HepG2 (cell line): Measurements from ENCODE around the gene BUD23. TPM values are rescaled to one million over a fixed set of nuclear protein-coding genes. Genes with fewer than 3 reads are reported as not detected.

Source experiments
- ATF6 ChIP-seq: sonication (generic); formaldehyde crosslinking; conservative IDR thresholded peaks from 2 replicates; pipeline ENCODE4 v1.4.0; 2020; ENCODE audit warnings: missing genetic modification reagents
- MED13 ChIP-seq: sonication (generic); formaldehyde crosslinking; IDR thresholded peaks from 2 replicates; pipeline ENCODE4 v1.5.0; 2020; ENCODE audit warnings: missing genetic modification reagents
- NFAT5 ChIP-seq: sonication (generic); formaldehyde crosslinking; IDR thresholded peaks from 2 replicates; pipeline ENCODE4 v1.4.0; 2020; ENCODE audit warnings: missing genetic modification reagents
- PRDM15 ChIP-seq: sonication (generic); formaldehyde crosslinking; IDR thresholded peaks from 2 replicates; pipeline ENCODE4 v1.4.0; 2020; ENCODE audit warnings: missing genetic modification reagents
- RBFOX2 ChIP-seq: fragments of 200-400 bp; formaldehyde crosslinking; IDR thresholded peaks from 2 replicates; pipeline ENCODE4 v1.6.1; 2017; ENCODE audit warnings: low read depth, mild to moderate bottlenecking, low read length
- ZFP37 ChIP-seq: sonication (generic); formaldehyde crosslinking; IDR thresholded peaks from 2 replicates; pipeline ENCODE4 v1.4.0; 2020; ENCODE audit warnings: missing genetic modification reagents, borderline replicate concordance
- ZNF138 ChIP-seq: sonication (generic); formaldehyde crosslinking; IDR thresholded peaks from 2 replicates; pipeline ENCODE4 v1.5.0; 2020; ENCODE audit warnings: mild to moderate bottlenecking, low read depth, missing genetic modification reagents
- ZNF30 ChIP-seq: sonication (generic); formaldehyde crosslinking; IDR thresholded peaks from 2 replicates; pipeline ENCODE4 v1.5.0; 2020; ENCODE audit warnings: mild to moderate bottlenecking, missing genetic modification reagents
- ZNF33B ChIP-seq: sonication (generic); formaldehyde crosslinking; IDR thresholded peaks from 2 replicates; pipeline ENCODE4 v1.5.1; 2020; ENCODE audit warnings: mild to moderate bottlenecking, missing genetic modification reagents
- ZNF503 ChIP-seq: sonication (generic); formaldehyde crosslinking; IDR thresholded peaks from 2 replicates; pipeline ENCODE4 v1.4.0; 2020; ENCODE audit warnings: missing genetic modification reagents
- ZNF598 ChIP-seq: sonication (generic); formaldehyde crosslinking; IDR thresholded peaks from 2 replicates; pipeline ENCODE4 v1.5.1; 2020; ENCODE audit warnings: mild to moderate bottlenecking, missing genetic modification reagents, borderline replicate concordance
- ZNF775 ChIP-seq: sonication (generic); formaldehyde crosslinking; IDR thresholded peaks from 2 replicates; pipeline ENCODE4 v1.4.0; 2020; ENCODE audit warnings: missing genetic modification reagents, mild to moderate bottlenecking, moderate library complexity, borderline replicate concordance
- ZNF782 ChIP-seq: sonication (generic); formaldehyde crosslinking; IDR thresholded peaks from 2 replicates; pipeline ENCODE4 v1.4.0; 2020; ENCODE audit warnings: missing genetic modification reagents, mild to moderate bottlenecking, borderline replicate concordance
- polyA plus RNA-seq, 8 experiments: library from polyadenylated mRNA; depleted of rRNA in 3 of 8; stranded (reverse) in 7 of 8; unstranded in 1 of 8; fragments of >200 nt; fragmentation: Illumina TruSeq in 4 of 8; extraction: Trizol in 4 of 8; gene quantifications; 2 replicates each; pipeline versions ENCODE4 v1.2.1 to v1.2.3, GENCODE V29; 2011 to 2016; ENCODE audit warnings: low read depth in 4 of 8, missing spikeins in 1 of 8, mixed read lengths in 1 of 8; ENCODE audit not compliant: insufficient read depth in 1 of 8
- total RNA-seq, 5 experiments: library from RNA; depleted of rRNA; stranded (reverse); fragments of >200 nt; fragmentation: Illumina TruSeq; extraction: Trizol; gene quantifications; 2 replicates each; pipeline ENCODE4 v1.2.3, GENCODE V29; 2016; ENCODE audit warnings: low read depth in 1 of 5

BUD23 gene
- total and polyA plus RNA-seq, 2 of the 13 experiments (the other 11 are each of a cell fraction or from before 2014, with no cell fraction given), result 47.5 to 54.5 TPM

GRCh38 chr7:73647725-73648592 lies 35.4 kb upstream of the BUD23 start (continued):
- TF ChIP-seq NFAT5 (CRISPR knock-in tag), result no peak
- no peak for TF ChIP-seq ZNF598 (CRISPR knock-in tag)
- TF ChIP-seq MED13 (CRISPR knock-in tag), result peak; percentile 61; the same call in 1 of the 2 replicates
- no peak for TF ChIP-seq ZNF138
- 0 out of 2 replicates have a peak, but pooled peaks have one; percentile 63 for TF ChIP-seq ZFP37 (CRISPR knock-in tag)
- TF ChIP-seq ATF6 (CRISPR knock-in tag), result no peak
- no peak for TF ChIP-seq ZNF30
- no peak for TF ChIP-seq ZNF33B (CRISPR knock-in tag)
- peak; percentile 30; the same call in 1 of the 2 replicates for TF ChIP-seq ZNF775 (CRISPR knock-in tag)
- peak; percentile 80 for TF ChIP-seq PRDM15 (CRISPR knock-in tag)
- no peak for TF ChIP-seq ZNF782 (CRISPR knock-in tag)
- TF ChIP-seq RBFOX2, result peak; percentile 78
- TF ChIP-seq ZNF503 (CRISPR knock-in tag), result peak; percentile 67; the same call in 1 of the 2 replicates
